GM19099 (cell line): ENCODE measurements around the gene SP2.

ENCODE experiments used
- POLR2A ChIP-seq: IDR thresholded peaks from 3 replicates; pipeline ENCODE4 v1.6.1; 2011; ENCODE audit warnings: low read depth; ENCODE audit not compliant: insufficient read length; ENCODE audit errors: extremely low read depth

SP2 gene

DNA sequence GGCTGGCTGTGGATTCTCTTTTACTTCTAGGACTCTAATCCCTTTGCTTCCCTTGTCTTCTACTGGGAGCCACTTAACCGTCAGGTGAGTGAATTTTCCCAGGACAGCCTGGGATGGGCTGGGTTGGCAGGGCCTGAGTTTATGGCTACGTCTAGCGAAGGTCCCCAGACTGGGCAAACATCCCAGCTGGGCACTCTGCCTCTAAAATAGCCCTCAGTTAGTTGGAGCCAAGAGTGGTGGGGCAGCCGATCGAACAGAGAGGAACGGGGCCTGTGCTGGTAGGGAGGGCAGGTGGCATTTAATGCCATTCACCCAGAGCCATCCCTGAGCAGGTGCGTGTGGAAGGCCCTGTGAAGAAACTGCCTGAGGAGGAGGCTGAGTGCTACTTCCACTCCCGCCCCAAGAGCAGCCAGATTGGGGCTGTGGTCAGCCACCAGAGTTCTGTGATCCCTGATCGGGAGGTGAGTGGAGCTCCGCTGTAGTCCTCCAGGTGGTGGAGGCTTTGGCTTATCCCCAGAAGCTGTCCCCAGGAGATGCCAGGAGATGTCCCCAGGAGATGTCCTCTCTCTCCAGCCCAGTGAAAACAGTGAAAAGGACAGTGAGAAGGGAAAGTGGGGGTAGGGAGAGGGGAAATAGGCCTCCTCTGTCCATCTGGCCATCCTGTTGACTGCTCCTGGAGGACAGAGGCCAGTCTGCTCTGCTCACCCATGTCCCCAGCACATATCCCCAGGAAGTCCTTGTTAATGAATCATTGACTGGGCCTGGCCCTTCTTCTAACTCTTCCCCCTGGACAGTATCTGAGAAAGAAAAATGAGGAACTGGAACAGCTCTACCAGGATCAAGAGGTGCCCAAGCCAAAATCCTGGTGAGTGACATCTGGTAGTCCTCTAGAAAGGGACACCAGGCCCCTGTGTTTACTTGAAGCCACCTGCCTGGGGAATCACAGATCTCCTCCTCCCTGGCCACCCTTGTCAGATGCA lies 49.8 kb downstream of the SP2 start:
- TF ChIP-seq POLR2A = no peak

- TF ChIP-seq POLR2A = no peak
Observed at GRCh38 chr17:47946516-47946915, 50.5 kb downstream of the SP2 start.

DNA sequence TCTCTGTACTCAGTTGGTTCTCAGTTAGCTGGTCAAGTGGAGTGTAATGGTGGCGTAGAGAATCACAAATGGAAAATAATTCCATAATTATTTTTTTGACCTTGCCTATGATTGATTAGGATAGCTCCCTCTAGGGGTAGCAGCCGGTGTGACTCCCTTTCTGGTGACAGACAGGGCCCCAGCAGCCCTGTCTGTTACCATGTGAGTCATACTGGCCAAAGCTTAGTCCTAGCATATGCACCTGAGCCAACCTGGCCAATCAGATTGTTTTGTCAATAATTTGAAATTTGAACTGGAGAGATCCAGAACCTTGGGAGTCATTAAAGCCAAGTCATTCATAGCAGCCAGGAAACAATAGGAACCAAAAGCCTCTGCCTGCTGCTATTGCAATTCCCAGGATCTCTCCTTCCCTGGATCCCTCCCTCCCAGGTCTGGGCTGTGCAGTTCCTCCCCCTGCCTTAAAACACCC lies 50.9 kb downstream of the SP2 start:
- TF ChIP-seq POLR2A = no peak

DNA sequence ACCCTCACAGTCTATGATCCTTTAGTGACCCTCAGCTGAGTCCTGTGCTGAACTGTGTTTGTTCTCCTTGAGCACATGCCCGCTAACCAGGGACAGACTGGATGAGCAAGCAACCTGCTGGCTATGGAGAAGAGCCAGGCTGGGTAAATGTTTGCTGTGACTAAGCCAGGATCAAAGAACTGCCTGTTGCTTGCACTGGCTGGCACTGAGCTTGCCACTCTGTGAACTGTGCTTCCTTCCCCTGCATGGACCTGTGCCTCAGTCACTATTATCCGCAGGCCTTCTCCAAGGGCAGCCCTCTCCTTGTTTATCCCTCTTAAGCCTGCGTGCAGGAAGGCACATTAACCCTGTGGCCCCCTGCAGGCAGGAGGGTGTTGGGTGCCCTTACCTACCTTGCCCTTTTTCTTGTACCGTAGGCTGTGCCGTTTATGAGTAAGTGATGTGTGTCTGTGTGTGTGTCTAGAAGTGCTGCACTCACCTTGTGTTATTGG lies 52.7 kb downstream of the SP2 start:
- TF ChIP-seq POLR2A = no peak

DNA sequence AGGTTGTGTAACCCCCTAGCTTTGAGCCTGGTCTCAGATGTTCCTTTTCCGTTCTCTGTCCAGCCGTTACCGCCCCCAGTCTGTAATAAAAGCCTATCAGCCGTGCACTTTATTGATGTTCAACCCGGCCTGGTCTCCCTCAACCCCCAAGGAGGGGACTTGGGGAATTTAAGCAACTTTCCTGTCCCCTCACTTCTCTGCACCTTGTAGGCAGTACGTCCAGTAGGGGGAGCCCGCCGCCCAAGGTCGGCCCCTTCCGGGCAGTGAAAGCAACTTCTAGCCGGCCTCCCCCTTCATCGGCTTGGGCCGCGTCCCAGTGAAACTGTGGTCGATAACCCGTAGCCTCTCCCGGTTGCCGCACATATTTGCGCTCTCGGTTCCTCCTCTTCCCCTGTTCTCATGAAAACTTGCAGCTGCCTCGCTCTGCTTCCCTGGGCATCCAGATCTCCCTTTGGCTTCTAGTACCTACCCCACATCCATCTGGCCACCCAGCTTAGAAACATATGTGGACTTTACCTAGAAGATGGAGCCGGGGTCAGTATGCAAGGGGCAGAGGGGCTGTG lies 53.2 kb downstream of the SP2 start:
- peak; percentile 28 for TF ChIP-seq POLR2A

DNA sequence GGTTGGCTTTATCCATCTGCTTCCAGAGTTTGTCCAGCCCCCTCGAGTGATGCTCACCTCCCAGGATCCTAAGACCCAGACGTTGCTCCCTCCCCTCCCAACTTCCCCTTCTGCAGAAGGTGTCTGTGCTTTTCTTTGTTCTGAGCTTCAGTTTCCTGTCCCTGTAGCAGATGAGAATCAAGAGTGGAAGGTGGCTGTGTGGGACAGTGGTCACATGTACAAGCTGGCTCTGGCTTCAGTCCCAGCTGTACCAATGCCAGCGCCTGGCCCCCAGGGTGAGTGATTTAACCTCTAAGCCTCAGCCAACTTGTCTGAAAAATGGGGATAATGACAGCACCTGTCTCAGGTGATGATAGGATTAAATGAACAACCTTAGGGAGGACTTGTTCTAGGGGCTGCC lies 53.9 kb downstream of the SP2 start:
- TF ChIP-seq POLR2A = no peak

DNA sequence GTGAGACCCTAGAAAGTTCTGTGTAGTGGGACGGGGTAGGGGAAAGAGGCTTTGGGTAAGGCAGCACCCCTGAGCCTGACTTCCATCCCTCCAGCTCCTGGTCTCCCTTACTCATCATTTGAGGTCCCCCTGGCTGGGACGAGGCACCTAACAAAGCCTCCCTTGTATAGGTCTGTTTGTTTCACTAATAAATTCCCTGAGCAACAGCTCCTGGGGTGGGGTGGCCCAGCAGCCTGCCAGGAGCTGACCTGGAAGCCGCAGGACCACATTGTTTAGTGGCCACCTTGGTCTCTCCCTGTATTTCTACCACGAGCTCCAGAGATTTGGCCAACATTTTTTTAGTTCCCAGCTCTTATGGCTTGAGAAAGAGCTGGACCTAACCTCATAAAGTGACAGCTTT lies 54.4 kb downstream of the SP2 start:
- no peak for TF ChIP-seq POLR2A

GRCh38 chr17:47952171-47953021 lies 56.4 kb downstream of the SP2 start:
- TF ChIP-seq POLR2A = no peak

- TF ChIP-seq POLR2A = no peak
Observed at GRCh38 chr17:47953909-47954308, 57.9 kb downstream of the SP2 start.

GRCh38 chr17:47955497-47956461 lies 59.7 kb downstream of the SP2 start:
- no peak for TF ChIP-seq POLR2A

- no peak for TF ChIP-seq POLR2A
Observed at GRCh38 chr17:47956791-47957590, 61.0 kb downstream of the SP2 start.

DNA sequence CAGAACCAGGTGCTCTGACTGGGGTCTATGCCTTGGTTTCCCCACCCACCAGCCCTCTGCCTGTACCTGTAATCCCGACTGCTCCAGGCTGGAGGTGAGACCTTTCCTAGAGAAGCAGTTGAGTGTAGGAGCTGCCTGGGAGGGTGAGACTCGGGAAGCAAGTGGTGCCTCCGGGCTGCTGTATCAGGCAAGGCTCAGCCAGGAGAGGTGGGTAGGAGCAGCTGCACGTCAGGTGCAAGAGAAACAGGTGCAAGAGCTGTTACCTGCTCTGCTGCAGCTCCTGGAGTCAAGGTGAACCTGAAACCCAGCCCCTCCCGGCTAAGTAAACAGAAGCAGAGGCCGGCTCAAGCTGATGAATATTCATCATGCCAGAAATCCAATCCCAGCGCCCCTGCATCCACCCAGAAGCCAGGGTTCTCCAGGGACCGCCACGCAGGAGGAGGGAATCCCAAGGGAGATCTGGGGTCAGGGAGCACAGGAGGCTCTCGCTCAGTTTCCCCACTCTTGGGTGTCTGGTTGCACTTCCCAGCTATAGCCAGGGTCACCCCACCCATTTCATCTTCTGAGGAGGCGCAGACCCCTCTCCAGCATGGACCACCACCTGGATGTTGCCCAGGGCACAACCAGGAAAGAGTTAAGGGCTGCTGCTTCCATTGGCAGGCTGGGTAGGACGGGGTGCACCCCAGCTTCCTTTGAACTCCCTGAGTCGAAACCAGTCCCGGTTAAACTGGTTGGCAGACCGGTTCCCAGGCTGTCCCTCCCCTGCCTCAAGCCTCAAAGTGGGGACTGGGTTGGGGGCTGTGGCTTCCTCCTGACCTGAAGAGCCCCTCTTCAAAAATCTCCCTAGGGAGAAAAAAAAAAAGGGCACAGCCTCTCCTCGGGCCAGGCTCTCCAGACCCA lies 61.8 kb downstream of the SP2 start, which contains the start of gene PRR15L:
Gene PRR15L (minus strand): TSS at position 293 of the 900 bp plus-strand sequence. CDS start 4,649 bp downstream, outside the sequence.
- no peak for TF ChIP-seq POLR2A
